ENCODE measurements around the gene ARMH3.
"Not testable (repeated sequence)": the region's sequence is repeated elsewhere in the genome, so short reads cannot be mapped to it uniquely, and the experiment has no call there.

ARMH3 gene, protein sequence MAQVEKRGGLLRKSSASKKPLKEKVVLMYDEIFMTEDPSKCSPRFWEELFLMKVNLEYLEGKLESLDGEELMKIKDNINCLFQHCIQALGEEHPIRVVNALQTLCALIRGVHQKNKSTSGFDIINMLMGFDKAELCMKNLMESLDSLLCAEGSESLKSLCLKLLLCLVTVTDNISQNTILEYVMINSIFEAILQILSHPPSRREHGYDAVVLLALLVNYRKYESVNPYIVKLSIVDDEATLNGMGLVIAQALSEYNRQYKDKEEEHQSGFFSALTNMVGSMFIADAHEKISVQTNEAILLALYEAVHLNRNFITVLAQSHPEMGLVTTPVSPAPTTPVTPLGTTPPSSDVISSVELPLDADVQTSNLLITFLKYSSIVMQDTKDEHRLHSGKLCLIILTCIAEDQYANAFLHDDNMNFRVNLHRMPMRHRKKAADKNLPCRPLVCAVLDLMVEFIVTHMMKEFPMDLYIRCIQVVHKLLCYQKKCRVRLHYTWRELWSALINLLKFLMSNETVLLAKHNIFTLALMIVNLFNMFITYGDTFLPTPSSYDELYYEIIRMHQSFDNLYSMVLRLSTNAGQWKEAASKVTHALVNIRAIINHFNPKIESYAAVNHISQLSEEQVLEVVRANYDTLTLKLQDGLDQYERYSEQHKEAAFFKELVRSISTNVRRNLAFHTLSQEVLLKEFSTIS

DNA sequence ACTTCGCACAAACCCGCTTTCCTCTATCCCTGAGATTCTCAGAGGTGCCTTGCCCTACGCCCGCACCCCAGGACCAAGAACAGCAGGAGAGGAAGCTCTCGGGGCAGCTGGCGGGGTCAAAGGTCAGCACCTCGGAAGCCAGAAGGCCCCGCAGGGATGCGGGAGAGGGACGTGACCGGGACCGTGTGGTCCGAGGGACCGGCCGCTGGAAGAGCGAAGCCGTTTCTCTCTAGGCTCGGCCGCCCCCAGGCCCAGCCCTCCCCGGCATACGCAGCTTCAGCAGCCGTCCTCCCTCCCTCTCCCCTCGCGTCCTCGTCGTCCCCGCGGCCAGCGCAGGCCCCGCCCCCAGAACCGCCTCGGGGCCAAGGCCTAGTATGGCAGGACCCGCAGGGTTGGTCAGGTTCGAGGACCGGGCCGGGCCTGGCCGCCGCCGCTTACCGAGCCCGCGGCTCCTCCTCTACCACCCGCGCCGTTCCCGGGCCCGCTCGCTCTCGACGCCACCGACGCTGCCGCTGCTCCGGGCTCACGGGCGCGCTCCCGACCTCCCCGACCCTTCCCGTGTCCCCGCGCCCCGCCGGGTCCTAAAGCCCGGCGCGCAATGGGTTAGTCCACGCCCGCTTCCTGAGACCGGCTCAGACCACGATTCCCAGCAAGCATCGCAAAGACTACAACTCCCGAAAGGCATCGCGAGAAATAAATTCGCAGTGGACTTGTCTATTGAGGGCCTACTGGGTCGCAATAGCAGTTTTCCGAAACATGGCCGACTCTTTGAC lies at the start of gene ARMH3:
Gene ARMH3 (minus strand): TSS at position 527 of the 773 bp plus-strand sequence. CDS start 16,059 bp downstream, outside the sequence.
- DNase-seq = no peak

DNA sequence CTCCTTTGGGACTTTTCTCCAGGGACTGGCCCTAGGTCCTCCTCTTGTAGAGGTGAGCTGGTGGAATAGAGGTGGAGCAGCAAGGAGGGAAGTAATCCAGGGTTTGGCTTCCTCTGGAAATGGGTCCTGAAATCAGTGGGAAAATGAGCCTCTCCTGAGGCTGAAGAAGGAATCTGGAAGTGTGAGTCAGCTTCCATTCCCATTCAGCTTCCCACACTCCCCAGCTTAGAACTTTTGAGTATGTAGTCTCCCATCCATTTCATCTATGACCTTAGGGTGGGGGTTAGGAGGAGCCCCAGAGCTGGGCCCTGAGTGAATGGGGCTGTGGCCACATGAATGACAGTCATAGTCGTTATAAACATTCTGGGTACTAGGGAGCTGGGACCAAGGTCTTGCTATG lies 46.4 kb upstream of the ARMH3 start:
- DNase-seq = no peak

DNA sequence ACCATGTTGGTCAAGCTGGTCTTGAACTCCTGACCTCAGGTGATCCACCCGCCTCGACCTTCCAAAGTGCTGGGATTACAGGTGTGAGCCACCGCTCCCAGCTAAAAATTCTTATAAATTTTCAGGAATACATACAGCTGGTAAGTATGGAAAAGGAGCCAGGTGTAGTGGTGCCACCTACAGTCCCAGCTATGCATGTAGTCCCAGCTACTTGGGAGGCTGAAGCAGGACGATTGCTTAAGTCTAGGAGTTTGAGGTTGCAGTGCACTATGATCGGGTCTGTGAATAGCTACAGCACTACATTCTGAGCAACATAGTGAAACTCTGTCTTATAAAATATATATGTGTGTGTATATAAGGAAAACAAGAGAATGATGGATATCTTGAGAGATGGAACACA lies 45.2 kb upstream of the ARMH3 start:
- DNase-seq = no peak

DNA sequence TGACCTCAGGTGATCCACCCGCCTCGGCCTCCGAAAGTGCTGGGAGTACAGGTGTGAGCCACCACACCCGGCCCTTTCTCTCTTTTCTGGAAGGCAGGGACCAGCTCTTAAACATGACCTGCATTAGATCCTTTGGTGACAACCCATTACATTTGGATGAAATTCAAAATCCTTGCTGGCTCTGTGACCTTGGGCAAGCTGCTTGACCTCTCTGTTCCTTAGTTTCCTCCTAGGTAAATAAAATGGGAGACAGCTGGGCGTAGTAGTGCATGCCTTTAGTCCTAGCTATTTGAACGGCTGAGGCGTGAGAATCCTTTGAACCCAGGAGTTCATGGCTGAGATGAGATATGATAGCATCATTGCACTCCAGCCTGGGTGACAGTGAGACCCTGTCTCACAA lies 40.5 kb upstream of the ARMH3 start:
- DNase-seq = no peak

DNA sequence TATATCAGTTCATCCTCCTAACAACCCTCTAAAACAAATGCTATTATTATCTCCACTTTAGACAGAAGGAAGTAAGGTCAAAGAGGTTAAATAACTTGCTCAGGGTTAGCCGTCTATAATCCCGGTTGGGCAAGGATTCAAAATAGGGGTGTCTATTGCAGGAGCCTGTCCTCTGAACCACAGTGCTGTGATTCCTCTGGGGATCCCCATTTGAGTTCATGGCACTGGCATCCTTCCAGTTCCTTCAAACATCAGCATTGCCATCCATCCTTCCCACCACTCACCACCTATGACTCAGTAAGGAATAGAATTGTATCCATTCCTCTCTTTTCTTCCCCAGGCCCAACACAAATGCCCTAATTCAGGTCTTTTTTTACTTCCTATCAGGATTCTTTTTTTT lies 34.8 kb upstream of the ARMH3 start:
- DNase-seq = no peak

DNA sequence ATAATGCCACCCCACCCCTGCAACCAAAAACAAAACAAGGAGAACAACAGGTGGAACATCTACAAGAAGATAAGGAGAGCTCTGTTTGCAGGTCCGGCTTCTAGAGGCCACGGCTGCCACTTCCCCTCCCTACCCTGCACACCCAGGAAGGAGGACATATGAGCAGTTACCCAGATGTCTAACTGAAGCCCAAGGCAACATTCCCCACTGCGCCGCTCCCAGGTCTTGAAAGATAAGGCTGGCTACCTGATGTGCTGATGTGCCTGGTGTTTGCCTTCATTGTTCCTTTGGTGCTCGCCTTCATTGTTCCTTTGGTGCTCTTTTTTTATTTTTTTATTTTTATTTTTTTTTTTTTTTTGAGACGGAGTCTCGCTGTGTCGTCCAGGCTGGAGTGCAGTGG lies 30.2 kb upstream of the ARMH3 start:
- DNase-seq = no peak

DNA sequence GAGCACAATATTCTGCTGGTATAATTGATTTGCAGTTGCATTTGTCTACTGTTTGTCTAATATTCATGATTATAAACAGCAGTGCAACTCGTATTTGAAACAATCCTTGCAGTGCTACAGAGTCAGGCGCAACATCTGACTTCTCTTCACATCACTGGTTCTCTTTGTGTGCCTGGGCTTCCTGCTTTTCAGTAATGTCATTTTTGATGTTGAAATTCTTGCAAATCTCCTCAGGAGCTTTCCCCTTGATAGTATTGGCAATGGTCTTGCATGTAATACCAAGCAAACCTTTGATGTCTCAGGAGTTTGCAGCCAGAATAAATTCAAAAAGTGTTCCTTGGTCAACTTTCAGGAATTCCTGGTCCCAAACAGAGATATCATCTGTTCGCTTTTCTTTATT lies 29.4 kb upstream of the ARMH3 start:
- DNase-seq = no peak

DNA sequence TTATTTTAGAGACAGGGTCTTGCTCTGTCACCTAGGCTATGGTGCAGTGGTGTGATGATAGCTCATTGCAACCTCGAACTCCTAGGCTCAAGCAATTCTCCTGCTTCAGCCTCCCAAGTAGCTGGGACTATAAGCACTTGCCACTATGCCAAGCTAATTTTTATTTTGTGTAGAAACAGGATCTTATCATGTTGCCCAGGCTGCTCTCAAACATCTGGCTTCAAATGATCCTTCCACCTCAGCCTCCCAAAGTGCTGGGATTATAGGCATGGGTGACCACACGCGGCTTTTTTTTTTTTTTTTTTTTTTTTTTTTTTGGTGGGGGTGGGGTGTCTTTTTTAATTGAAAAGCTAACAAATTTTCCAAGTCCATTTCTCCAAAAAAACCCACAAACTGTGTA lies 27.6 kb upstream of the ARMH3 start:
- DNase-seq = no peak

DNA sequence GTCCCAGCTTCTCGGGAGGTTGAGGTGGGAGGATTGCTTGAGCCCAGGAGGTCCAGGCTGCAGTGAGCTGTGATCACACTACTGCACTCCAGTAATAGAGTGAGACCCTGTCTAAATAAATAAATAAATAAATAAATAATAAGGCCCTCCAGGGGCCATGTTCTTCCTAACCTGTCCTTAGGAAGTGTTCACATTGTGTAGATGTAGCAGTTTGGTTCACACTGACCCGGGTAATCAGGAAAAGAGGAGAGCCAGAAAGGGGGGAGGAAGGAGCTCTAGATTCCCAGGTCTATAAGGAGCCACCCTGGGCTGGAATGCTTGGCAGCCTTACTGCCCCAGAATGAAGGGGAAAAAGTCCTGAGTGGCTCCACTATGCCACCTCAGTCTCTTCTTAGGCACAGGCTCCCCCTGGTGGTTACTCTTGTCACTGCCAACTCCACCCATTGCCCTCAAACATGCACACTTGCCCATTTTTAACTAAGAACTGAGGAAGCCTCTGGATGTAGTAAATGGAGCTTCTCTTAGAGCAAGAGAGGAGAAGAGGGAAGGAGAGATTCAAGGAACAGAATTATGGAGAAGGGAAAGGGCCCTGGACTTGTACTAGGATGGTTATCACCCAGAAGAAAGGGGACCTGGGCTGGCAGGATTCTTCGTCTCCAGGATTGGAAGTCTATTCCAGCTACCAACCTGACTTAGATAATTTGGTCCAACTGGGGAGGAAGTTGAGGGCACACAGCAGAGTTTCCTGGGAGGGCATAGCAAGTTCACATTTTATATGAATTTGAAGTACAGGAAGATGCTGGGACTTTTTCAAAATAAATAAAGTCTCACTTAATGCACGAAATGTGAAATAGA lies 16.9 kb upstream of the ARMH3 start:
- DNase-seq = no peak

DNA sequence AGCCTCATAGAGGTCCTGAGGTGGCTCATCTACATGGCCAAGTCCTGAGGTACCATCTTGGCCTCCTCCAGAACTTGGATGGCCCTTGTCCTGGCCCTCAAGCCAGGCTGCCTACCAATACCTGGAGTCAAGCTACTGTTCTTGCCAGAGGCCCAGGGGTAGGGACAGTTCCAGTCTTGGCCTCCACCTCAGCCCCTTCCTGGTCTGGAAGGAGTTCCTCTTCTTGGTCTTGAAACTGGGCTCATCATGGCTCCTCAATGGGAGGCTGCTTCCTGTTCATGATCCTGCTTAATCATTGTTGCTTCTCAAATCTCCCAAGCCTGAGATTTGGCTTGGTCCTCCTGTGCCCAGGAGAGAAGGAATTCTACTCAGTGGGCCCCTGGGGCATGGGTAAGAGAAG lies 13.1 kb upstream of the ARMH3 start:
- no peak for DNase-seq

DNA sequence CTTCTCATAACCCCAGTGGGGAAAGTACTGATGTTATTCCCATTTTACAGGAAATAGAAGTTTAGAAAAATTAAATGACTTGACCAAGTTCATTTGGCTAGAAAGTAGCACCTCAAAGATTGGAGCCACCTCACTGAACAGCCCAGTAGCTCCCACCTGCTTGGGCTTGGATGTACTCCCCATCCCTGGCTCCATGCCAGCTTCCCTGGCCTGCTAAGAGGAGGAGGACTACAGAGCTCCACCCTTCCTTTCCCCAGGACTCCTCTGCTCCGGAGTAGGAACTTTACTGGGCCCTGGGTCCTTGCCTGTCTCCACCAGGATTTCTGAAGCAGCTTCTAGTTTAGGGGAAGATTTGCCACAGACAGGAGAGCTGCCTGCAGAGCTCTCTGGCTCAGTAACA lies 12.2 kb upstream of the ARMH3 start:
- no peak for DNase-seq

DNA sequence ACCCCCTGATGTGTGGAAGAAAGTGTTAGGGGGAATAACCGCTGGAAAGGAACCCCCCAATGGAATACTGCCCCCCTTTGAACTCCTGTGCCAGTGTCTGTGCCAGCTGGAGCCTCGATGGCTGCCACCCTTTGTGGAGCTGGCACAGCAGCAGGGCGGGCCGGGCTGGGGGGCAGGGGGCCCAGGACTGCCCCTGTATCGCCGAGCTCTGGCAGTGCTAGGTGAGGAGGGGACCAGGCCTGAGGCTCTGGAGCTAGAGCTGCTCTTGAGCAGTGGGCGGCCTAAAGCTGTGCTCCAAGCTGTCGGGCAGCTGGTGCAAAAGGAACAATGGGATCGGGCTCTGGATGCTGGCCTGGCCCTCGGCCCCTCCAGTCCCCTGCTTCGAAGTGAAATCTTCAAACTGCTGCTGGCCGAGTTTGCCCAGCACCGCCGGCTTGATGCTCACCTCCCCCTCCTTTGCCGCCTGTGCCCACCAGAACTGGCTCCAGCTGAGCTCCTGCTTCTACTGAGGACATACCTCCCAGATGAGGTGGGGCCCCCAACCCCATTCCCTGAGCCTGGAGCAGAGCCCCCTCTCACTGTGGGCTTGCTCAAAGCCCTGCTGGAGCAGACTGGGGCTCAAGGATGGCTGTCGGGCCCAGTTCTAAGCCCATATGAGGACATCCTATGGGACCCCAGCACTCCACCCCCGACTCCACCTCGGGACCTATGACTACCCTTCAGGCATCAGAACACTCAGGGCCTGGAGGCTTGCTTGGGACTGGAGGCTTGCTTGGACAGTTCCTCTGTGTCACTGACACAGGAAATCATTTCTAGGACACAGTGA lies 11.3 kb upstream of the ARMH3 start:
- DNase-seq = no peak

DNA sequence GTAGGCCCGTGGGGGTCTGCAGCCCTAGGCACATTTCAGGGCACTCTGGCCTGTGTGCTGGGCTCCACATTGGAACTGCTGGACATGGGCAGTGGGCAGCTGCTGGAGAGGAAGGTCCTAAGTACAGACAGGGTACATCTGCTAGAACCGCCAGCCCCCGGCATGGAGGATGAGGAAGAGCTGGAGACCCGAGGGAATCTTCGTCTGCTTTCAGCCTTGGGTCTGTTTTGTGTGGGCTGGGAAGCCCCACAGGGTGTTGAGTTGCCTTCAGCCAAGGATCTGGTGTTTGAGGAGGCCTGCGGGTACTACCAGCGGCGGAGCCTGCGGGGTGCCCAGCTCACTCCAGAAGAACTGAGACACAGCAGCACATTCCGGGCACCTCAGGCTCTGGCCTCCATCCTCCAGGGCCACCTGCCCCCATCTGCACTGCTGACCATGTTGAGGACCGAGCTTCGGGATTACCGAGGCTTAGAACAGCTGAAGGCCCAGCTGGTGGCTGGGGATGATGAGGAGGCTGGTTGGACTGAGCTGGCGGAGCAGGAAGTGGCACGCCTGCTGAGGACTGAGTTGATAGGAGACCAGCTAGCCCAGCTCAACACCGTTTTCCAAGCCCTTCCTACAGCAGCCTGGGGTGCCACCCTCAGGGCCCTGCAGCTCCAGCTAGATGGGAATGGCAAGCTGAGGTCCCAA lies 10.6 kb upstream of the ARMH3 start:
- no peak for DNase-seq

DNA sequence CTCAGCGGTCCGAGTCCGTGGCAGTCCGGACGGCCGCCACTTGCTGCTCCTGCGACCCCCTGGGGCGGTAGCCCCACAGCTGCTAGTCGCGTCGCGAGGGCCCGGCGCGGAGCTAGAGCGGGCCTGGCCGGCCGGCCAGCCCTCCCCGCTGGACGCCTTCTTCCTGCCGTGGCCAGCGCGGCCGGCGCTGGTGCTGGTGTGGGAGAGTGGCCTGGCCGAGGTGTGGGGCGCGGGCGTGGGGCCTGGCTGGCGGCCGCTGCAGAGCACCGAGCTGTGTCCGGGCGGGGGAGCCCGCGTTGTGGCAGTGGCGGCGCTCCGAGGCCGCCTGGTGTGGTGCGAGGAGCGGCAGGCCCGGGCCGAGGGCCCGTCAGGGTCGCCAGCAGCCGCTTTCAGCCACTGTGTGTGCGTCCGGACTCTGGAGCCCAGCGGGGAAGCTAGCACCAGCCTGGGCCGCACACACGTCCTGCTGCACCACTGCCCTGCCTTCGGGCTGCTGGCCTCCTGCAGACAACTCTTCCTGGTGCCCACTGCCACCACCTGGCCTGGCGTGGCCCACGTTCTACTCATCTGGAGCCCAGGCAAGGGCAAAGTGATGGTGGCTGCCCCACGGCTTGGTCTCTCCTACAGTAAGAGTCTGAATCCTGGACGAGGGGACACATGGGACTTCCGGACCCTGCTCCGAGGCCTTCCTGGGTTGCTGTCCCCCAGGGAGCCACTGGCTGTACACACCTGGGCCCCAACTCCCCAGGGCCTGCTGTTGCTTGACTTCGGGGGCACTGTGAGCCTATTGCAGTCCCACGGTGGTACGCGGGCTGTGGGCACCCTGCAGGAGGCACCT lies 9.8 kb upstream of the ARMH3 start:
- DNase-seq = no peak

DNA sequence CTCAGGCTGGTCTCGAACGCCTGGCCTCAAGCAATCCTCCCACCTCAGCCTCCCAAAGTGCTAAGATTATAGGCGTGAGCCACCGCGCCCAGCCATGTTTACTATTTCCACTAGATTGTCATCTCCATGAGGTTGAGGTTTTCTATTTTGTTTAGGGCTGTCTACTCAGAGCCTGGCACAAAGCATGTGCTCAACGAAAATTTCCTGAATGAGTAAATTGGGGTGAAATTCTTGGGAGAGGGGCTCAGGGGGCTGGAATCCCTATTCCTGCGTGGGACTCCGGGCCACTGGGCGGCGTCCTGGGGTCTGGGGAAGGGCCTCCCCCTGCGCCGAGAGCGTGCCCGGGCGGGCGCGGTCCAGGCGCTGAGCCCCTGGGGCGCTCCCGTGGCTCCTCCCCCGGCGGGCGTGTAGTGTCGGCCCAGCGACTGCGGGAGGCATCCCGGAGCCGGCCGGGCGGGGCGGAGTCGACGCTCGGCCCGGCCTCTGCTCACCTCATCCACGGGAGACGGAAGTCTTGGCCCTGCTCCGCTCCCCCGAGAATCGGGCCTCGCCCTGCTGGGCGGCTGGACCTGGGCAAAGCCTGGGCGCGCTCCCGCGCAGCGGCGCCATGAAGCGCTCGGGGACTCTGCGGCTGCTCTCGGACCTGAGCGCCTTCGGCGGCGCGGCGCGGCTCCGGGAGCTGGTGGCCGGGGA lies 9.0 kb upstream of the ARMH3 start, which contains the start of gene HPS6:
Gene HPS6 (plus strand): TSS at position 482 of the 693 bp plus-strand sequence. CDS start 126 bp downstream, at position 608.
- no peak for DNase-seq

DNA sequence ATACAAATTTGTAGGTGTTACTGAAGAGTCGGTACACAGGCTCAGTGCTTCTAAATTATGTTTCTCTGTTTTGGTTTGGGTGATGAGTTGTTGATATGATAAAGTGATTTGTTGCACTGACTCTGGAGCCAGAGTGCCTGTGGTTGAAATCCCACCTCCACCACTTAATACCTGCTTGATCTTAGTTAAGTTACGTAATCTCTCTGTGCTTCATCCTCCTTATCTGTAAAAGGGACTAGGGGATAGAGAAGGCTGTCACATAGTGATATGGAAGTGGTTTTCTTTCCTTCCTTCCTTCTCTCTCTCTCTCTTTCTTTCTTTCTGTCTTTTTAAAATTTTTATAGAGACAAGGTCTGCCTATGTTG lies 8.5 kb upstream of the ARMH3 start:
- no peak for DNase-seq

DNA sequence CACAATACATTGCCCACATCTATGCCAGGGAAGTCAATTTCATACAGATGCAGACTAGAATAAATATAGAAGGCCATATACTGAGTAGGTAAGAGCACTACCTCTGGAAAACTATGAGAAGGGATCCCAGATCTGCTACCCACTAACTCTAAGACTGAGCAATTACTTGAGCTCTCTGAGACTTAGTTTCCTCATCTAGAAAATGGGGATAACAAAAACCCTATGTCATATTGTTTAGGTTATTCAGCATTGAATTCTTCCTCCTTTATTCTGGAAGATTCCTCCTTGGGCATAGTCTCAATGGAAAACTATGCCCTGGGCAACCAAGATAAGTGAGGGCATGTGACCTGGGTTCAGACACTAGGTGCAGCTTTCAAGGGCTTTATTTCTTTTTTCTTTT lies 4.0 kb upstream of the ARMH3 start:
- no peak for DNase-seq

DNA sequence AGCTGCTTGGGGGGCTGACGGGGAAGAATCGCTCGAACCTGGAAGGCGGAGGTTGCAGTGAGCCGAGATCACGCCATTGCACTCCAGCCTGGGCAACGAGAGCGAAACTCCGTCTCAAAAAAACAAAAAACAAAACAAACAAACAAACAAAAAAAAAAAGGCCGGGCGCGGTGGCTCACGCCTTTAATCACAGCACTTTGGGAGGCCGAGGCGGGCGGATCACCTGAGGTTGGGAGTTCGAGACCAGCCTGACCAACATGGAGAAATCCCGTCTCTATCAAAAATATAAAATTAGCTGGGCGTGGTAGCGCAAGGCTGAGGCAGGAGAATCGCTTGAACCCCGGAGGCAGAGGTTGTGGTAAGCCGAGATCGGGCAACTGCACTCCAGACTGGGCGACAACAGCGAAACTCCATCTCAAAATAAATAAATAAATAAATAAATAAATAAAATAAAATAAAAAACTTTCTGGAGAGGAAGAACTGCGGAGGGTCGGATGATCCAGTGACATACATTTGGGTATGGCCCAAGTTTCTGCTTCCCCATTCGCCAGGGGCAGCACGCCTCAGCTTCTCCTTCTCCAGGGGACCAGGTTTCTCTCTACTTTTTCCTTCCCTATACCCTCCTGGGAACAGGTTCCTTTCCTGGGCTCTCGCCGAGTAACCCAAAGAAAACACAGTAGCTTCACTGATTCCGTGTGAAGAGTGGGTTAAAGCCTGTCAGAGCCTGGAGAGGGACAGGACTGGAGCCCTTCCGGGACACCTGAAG lies 909 bp downstream of the ARMH3 start:
- not testable (repeated sequence) for DNase-seq

DNA sequence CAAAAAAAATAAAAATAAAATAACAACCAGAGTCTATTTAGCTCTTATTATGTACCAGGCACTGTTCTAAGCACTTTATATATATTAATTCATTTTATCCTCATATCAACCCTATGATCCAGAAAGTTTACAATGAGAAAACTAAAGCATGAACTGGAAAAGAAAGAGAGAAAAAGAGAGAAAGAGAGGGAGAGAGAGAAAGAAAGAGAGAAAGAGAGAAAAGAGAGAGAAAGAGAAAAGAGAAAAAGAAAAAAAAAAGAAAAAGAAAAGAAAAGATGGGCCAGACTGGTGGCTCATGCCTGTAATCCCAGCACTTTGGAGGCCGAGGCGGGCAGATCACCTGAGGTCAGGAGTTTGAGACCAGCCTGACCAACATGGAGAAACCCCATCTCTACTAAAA lies 9.9 kb downstream of the ARMH3 start:
- no peak for DNase-seq
